ENCODE data around the gene RAB11A.

Gene RAB11A

GRCh38 chr15:65847989-65848388 is 21.3 kb upstream of the RAB11A start:
- Histone ChIP-seq H3K9ac (ENCODE audit: low read depth, low read length, poor library complexity) (no peak overlapping the region), H3K79me1 (ENCODE audit: low read depth, low read length) (no peaks in the 10 kb centered on the region), H3K18ac (ENCODE audit: low read length) (no peak overlapping the region), H3K4ac (ENCODE audit: low read length) (no peak overlapping the region), H3K4me3 (ENCODE audit: low read length in 2 of 2) (no peak overlapping the region), H2AFZ (ENCODE audit: low read length) (no peak overlapping the region), H2BK12ac (ENCODE audit: low read length) (no peak overlapping the region), H2BK120ac (ENCODE audit: low read depth, low read length) (no peak overlapping the region), H3K27me3 (ENCODE audit: control insufficient read depth in 3 of 3, insufficient read depth in 3 of 3, low read depth in 1 of 3, low read length in 3 of 3) (no peaks in the 10 kb centered on the region), H3K27ac (replicated peaks; ENCODE audit: low read length) (no peak overlapping the region), H4K8ac (ENCODE audit: low read depth, low read length) (no peak overlapping the region), H3K14ac (ENCODE audit: low read length) (no peak overlapping the region), H3K9me3 (replicated peaks in 1 of 2; ENCODE audit: control insufficient read depth in 2 of 2, insufficient read depth in 1 of 2, low read depth in 1 of 2, low read length in 2 of 2) (peaks cover 0 to 1% of the 10 kb centered on the region in 2 donors), H3K36me3 (replicated peaks in 1 of 2; ENCODE audit: control insufficient read depth in 2 of 2, insufficient read depth in 2 of 2, low read length in 2 of 2) (no peaks in the 10 kb centered on the region), H2BK15ac (ENCODE audit: low read length) (no peak overlapping the region), H3K4me1 (ENCODE audit: control insufficient read depth in 2 of 2, insufficient read depth in 1 of 2, low read depth in 1 of 2, low read length in 2 of 2) (no peaks in the 10 kb centered on the region), H3K23ac (ENCODE audit: low read depth, low read length, poor library complexity) (no peak overlapping the region), H3K4me2 (ENCODE audit: insufficient read depth, low read length, poor library complexity, severe bottlenecking) (no peak overlapping the region), H2BK5ac (ENCODE audit: low read length) (no peak overlapping the region), H4K91ac (ENCODE audit: low read depth, low read length, poor library complexity) (no peak overlapping the region), H2AK5ac (ENCODE audit: low read depth, low read length) (no peak overlapping the region)
- no peak for DNase-seq (ENCODE audit: low spot score)

- no peak overlapping the region for H2AK5ac ChIP-seq (ENCODE audit: low read depth, low read length)
- no peak overlapping the region for H2BK12ac ChIP-seq (ENCODE audit: low read length)
- whole genome bisulfite sequencing, 2 donors (ENCODE audit: extremely low coverage in 2 of 2, insufficient read length in 2 of 2, insufficient replicate concordance in 1 of 2), result no CpG with 5 or more reads among the region's 5 CpGs
- H3K23ac ChIP-seq (ENCODE audit: low read depth, low read length, poor library complexity), result no peak overlapping the region
- H3K9ac ChIP-seq (ENCODE audit: low read depth, low read length, poor library complexity), result no peak overlapping the region
- H2BK5ac ChIP-seq (ENCODE audit: low read length), result no peak overlapping the region
- H3K27ac ChIP-seq (replicated peaks; ENCODE audit: low read length), result no peak overlapping the region
- H3K4ac ChIP-seq (ENCODE audit: low read length), result no peak overlapping the region
- H3K14ac ChIP-seq (ENCODE audit: low read length), result no peak overlapping the region
- no peaks in the 10 kb centered on the region for H3K79me1 ChIP-seq (ENCODE audit: low read depth, low read length)
- H3K9me3 ChIP-seq (replicated peaks in 1 of 2; ENCODE audit: control insufficient read depth in 2 of 2, insufficient read depth in 1 of 2, low read depth in 1 of 2, low read length in 2 of 2), result no peaks in the 10 kb centered on the region
- H2AFZ ChIP-seq (ENCODE audit: low read length), result no peak overlapping the region
- H3K27me3 ChIP-seq (ENCODE audit: control insufficient read depth in 3 of 3, insufficient read depth in 3 of 3, low read depth in 1 of 3, low read length in 3 of 3), result no peaks in the 10 kb centered on the region
- no peak overlapping the region for H2BK120ac ChIP-seq (ENCODE audit: low read depth, low read length)
- no peak overlapping the region for H3K4me2 ChIP-seq (ENCODE audit: insufficient read depth, low read length, poor library complexity, severe bottlenecking)
- no peak overlapping the region for H3K4me3 ChIP-seq (ENCODE audit: low read length in 2 of 2)
- no peak overlapping the region for H4K91ac ChIP-seq (ENCODE audit: low read depth, low read length, poor library complexity)
- no peak overlapping the region for H3K18ac ChIP-seq (ENCODE audit: low read length)
- no peak overlapping the region for H2BK15ac ChIP-seq (ENCODE audit: low read length)
- no peaks in the 10 kb centered on the region for H3K36me3 ChIP-seq (replicated peaks in 1 of 2; ENCODE audit: control insufficient read depth in 2 of 2, insufficient read depth in 2 of 2, low read length in 2 of 2)
- no peak overlapping the region for H4K8ac ChIP-seq (ENCODE audit: low read depth, low read length)
- H3K4me1 ChIP-seq (ENCODE audit: control insufficient read depth in 2 of 2, insufficient read depth in 1 of 2, low read depth in 1 of 2, low read length in 2 of 2), result no peaks in the 10 kb centered on the region
- DNase-seq (ENCODE audit: low spot score), result no peak
These were observed 17.3 kb upstream of the RAB11A start for GRCh38 chr15:65851981-65852380.

- no peak overlapping the region for H2BK120ac ChIP-seq (ENCODE audit: low read depth, low read length)
- H3K23ac ChIP-seq (ENCODE audit: low read depth, low read length, poor library complexity), result no peak overlapping the region
- no peak overlapping the region for H2BK15ac ChIP-seq (ENCODE audit: low read length)
- no peak overlapping the region for H2BK12ac ChIP-seq (ENCODE audit: low read length)
- H3K9ac ChIP-seq (ENCODE audit: low read depth, low read length, poor library complexity), result no peak overlapping the region
- no peak overlapping the region for H3K27ac ChIP-seq (replicated peaks; ENCODE audit: low read length)
- H3K4me3 ChIP-seq (ENCODE audit: low read length in 2 of 2), result no peak overlapping the region
- no peak overlapping the region for H3K14ac ChIP-seq (ENCODE audit: low read length)
- no peak overlapping the region for H4K8ac ChIP-seq (ENCODE audit: low read depth, low read length)
- no CpG with 5 or more reads among the region's 12 CpGs for WGBS, 2 donors (ENCODE audit: extremely low coverage in 2 of 2, insufficient read length in 2 of 2, insufficient replicate concordance in 1 of 2)
- H4K91ac ChIP-seq (ENCODE audit: low read depth, low read length, poor library complexity), result no peak overlapping the region
- peak; percentile 57 for DNase-seq (ENCODE audit: low spot score)
- H3K4ac ChIP-seq (ENCODE audit: low read length), result no peak overlapping the region
- no peak overlapping the region for H2AK5ac ChIP-seq (ENCODE audit: low read depth, low read length)
- no peak overlapping the region for H3K4me2 ChIP-seq (ENCODE audit: insufficient read depth, low read length, poor library complexity, severe bottlenecking)
- no peaks in the 10 kb centered on the region for H3K9me3 ChIP-seq (replicated peaks in 1 of 2; ENCODE audit: control insufficient read depth in 2 of 2, insufficient read depth in 1 of 2, low read depth in 1 of 2, low read length in 2 of 2)
- no peaks in the 10 kb centered on the region for H3K36me3 ChIP-seq (replicated peaks in 1 of 2; ENCODE audit: control insufficient read depth in 2 of 2, insufficient read depth in 2 of 2, low read length in 2 of 2)
- H3K79me1 ChIP-seq (ENCODE audit: low read depth, low read length), result no peaks in the 10 kb centered on the region
- no peak overlapping the region for H2BK5ac ChIP-seq (ENCODE audit: low read length)
- H3K18ac ChIP-seq (ENCODE audit: low read length), result no peak overlapping the region
- H3K4me1 ChIP-seq (ENCODE audit: control insufficient read depth in 2 of 2, insufficient read depth in 1 of 2, low read depth in 1 of 2, low read length in 2 of 2), result no peaks in the 10 kb centered on the region
- H3K27me3 ChIP-seq (ENCODE audit: control insufficient read depth in 3 of 3, insufficient read depth in 3 of 3, low read depth in 1 of 3, low read length in 3 of 3), result no peaks in the 10 kb centered on the region
- no peak overlapping the region for H2AFZ ChIP-seq (ENCODE audit: low read length)
These were observed 12.4 kb upstream of the RAB11A start for GRCh38 chr15:65856821-65857455.

GRCh38 chr15:65857718-65858402 is 11.4 kb upstream of the RAB11A start:
- H2BK120ac ChIP-seq (ENCODE audit: low read depth, low read length), result no peak overlapping the region
- peaks cover 0 to 1% of the 10 kb centered on the region in 2 donors for H3K4me1 ChIP-seq (ENCODE audit: control insufficient read depth in 2 of 2, insufficient read depth in 1 of 2, low read depth in 1 of 2, low read length in 2 of 2)
- H2AFZ ChIP-seq (ENCODE audit: low read length), result peak overlapping the region; percentile 7
- WGBS, 2 donors (ENCODE audit: extremely low coverage in 2 of 2, insufficient read length in 2 of 2, insufficient replicate concordance in 1 of 2), result no CpG with 5 or more reads among the region's 5 CpGs
- no peaks in the 10 kb centered on the region for H3K27me3 ChIP-seq (ENCODE audit: control insufficient read depth in 3 of 3, insufficient read depth in 3 of 3, low read depth in 1 of 3, low read length in 3 of 3)
- no peaks in the 10 kb centered on the region for H3K9me3 ChIP-seq (replicated peaks in 1 of 2; ENCODE audit: control insufficient read depth in 2 of 2, insufficient read depth in 1 of 2, low read depth in 1 of 2, low read length in 2 of 2)
- H3K4me3 ChIP-seq (ENCODE audit: low read length in 2 of 2), result no peak overlapping the region
- no peak for DNase-seq (ENCODE audit: low spot score)
- H3K23ac ChIP-seq (ENCODE audit: low read depth, low read length, poor library complexity), result no peak overlapping the region
- H2AK5ac ChIP-seq (ENCODE audit: low read depth, low read length), result no peak overlapping the region
- H2BK15ac ChIP-seq (ENCODE audit: low read length), result no peak overlapping the region
- no peak overlapping the region for H3K27ac ChIP-seq (replicated peaks; ENCODE audit: low read length)
- H4K91ac ChIP-seq (ENCODE audit: low read depth, low read length, poor library complexity), result no peak overlapping the region
- H4K8ac ChIP-seq (ENCODE audit: low read depth, low read length), result no peak overlapping the region
- H2BK12ac ChIP-seq (ENCODE audit: low read length), result no peak overlapping the region
- no peak overlapping the region for H3K9ac ChIP-seq (ENCODE audit: low read depth, low read length, poor library complexity)
- H3K36me3 ChIP-seq (replicated peaks in 1 of 2; ENCODE audit: control insufficient read depth in 2 of 2, insufficient read depth in 2 of 2, low read length in 2 of 2), result no peaks in the 10 kb centered on the region
- H2BK5ac ChIP-seq (ENCODE audit: low read length), result no peak overlapping the region
- no peak overlapping the region for H3K14ac ChIP-seq (ENCODE audit: low read length)
- H3K79me1 ChIP-seq (ENCODE audit: low read depth, low read length), result no peaks in the 10 kb centered on the region
- no peak overlapping the region for H3K18ac ChIP-seq (ENCODE audit: low read length)
- no peak overlapping the region for H3K4me2 ChIP-seq (ENCODE audit: insufficient read depth, low read length, poor library complexity, severe bottlenecking)
- H3K4ac ChIP-seq (ENCODE audit: low read length), result no peak overlapping the region
